ENCODE results near the gene DENND6B. TPM values are rescaled to one million over a fixed set of nuclear protein-coding genes. Genes with fewer than 3 reads are reported as not detected.
"Not testable (repeated sequence)": the region's sequence is repeated elsewhere in the genome, so short reads cannot be mapped to it uniquely, and the experiment has no call there.

DENND6B gene
- polyA plus RNA-seq (2013, experiment 1 of 2), result 5.2 TPM
- 3.4 TPM for polyA plus RNA-seq (2013, experiment 2 of 2)

GRCh38 chr22:50326956-50327710 lies at the start of gene DENND6B:
Gene DENND6B (minus strand): TSS chr22:50327012. CDS start chr22:50326988, 24 bp downstream.
- no peaks in the 10 kb centered on the region for H3K9me3 ChIP-seq (ENCODE audit: control insufficient read depth, low read length)
- no peaks in the 10 kb centered on the region for H3K36me3 ChIP-seq (ENCODE audit: control insufficient read depth, insufficient read depth, low read length)
- peak within 1 kb of the TSS; percentile 46 for H3K4me3 ChIP-seq (ENCODE audit: extremely low read depth, insufficient read depth, low read length, poor library complexity, severe bottlenecking)
- peak within 1 kb of the TSS; percentile 71 for H3K27ac ChIP-seq (ENCODE audit: low read depth, low read length, severe bottlenecking)
- 15 to 17% methylated on average over 94 to 101 of the region's 105 CpGs for WGBS, 2 experiments (ENCODE audit: insufficient coverage in 2 of 2)
- no peaks in the 10 kb centered on the region for H3K4me1 ChIP-seq (ENCODE audit: control insufficient read depth, insufficient read depth, low read length, poor library complexity, severe bottlenecking)

GRCh38 chr22:50376085-50376651 lies 49.4 kb upstream of the DENND6B start:
- Histone ChIP-seq H3K4me3 (ENCODE audit: extremely low read depth, insufficient read depth, low read length, poor library complexity, severe bottlenecking) (no peak overlapping the region), H3K27ac (ENCODE audit: low read depth, low read length, severe bottlenecking) (no peak overlapping the region), H3K4me1 (ENCODE audit: control insufficient read depth, insufficient read depth, low read length, poor library complexity, severe bottlenecking) (no peaks in the 10 kb centered on the region), H3K36me3 (ENCODE audit: control insufficient read depth, insufficient read depth, low read length) (peaks cover 88% of the 10 kb centered on the region), H3K9me3 (ENCODE audit: control insufficient read depth, low read length) (no peaks in the 10 kb centered on the region)
- 89 to 93% methylated on average over 3 to 4 of the region's 5 CpGs for WGBS, 2 experiments (ENCODE audit: insufficient coverage in 2 of 2)

- WGBS, 2 experiments (ENCODE audit: insufficient coverage in 2 of 2), result 80 to 100% methylated on average over 1 of the region's 2 CpGs
- no peaks in the 10 kb centered on the region for H3K9me3 ChIP-seq (ENCODE audit: control insufficient read depth, low read length)
- no peak overlapping the region for H3K4me3 ChIP-seq (ENCODE audit: extremely low read depth, insufficient read depth, low read length, poor library complexity, severe bottlenecking)
- H3K4me1 ChIP-seq (ENCODE audit: control insufficient read depth, insufficient read depth, low read length, poor library complexity, severe bottlenecking), result no peaks in the 10 kb centered on the region
- H3K36me3 ChIP-seq (ENCODE audit: control insufficient read depth, insufficient read depth, low read length), result peaks cover 58% of the 10 kb centered on the region
- no peak overlapping the region for H3K27ac ChIP-seq (ENCODE audit: low read depth, low read length, severe bottlenecking)
These were observed 44.4 kb upstream of the DENND6B start for GRCh38 chr22:50371101-50371648.

- Histone ChIP-seq H3K4me1 (ENCODE audit: control insufficient read depth, insufficient read depth, low read length, poor library complexity, severe bottlenecking) (no peaks in the 10 kb centered on the region), H3K27ac (ENCODE audit: low read depth, low read length, severe bottlenecking) (no peak overlapping the region), H3K4me3 (ENCODE audit: extremely low read depth, insufficient read depth, low read length, poor library complexity, severe bottlenecking) (no peak overlapping the region), H3K9me3 (ENCODE audit: control insufficient read depth, low read length) (peaks cover 3% of the 10 kb centered on the region), H3K36me3 (ENCODE audit: control insufficient read depth, insufficient read depth, low read length) (peaks cover 48% of the 10 kb centered on the region)
- WGBS, 2 experiments (ENCODE audit: insufficient coverage in 2 of 2), result 94 to 96% methylated on average over 25 of the region's 27 CpGs
These were observed 41.1 kb upstream of the DENND6B start for GRCh38 chr22:50367778-50368500.

- H3K4me3 ChIP-seq (ENCODE audit: extremely low read depth, insufficient read depth, low read length, poor library complexity, severe bottlenecking); H3K9me3 ChIP-seq (ENCODE audit: control insufficient read depth, low read length); H3K4me1 ChIP-seq (ENCODE audit: control insufficient read depth, insufficient read depth, low read length, poor library complexity, severe bottlenecking); H3K27ac ChIP-seq (ENCODE audit: low read depth, low read length, severe bottlenecking): not testable (repeated sequence)
- 94 to 97% methylated on average over 7 to 9 of the region's 11 CpGs for whole genome bisulfite sequencing, 2 experiments (ENCODE audit: insufficient coverage in 2 of 2)
- H3K36me3 ChIP-seq (ENCODE audit: control insufficient read depth, insufficient read depth, low read length), result peaks cover 44% of the 10 kb centered on the region
These were observed 37.0 kb upstream of the DENND6B start for GRCh38 chr22:50363803-50364194.

GRCh38 chr22:50363166-50363802 lies 36.5 kb upstream of the DENND6B start:
- 100% methylated on average over 3 to 5 of the region's 8 CpGs for WGBS, 2 experiments (ENCODE audit: insufficient coverage in 2 of 2)
- H3K27ac ChIP-seq (ENCODE audit: low read depth, low read length, severe bottlenecking), result no peak overlapping the region
- no peak overlapping the region for H3K4me3 ChIP-seq (ENCODE audit: extremely low read depth, insufficient read depth, low read length, poor library complexity, severe bottlenecking)
- peaks cover 5% of the 10 kb centered on the region for H3K4me1 ChIP-seq (ENCODE audit: control insufficient read depth, insufficient read depth, low read length, poor library complexity, severe bottlenecking)
- peaks cover 41% of the 10 kb centered on the region for H3K36me3 ChIP-seq (ENCODE audit: control insufficient read depth, insufficient read depth, low read length)
- peaks cover 3% of the 10 kb centered on the region for H3K9me3 ChIP-seq (ENCODE audit: control insufficient read depth, low read length)

- H3K27ac ChIP-seq (ENCODE audit: low read depth, low read length, severe bottlenecking), result no peak overlapping the region
- 95 to 100% methylated on average over 3 to 5 of the region's 5 CpGs for WGBS, 2 experiments (ENCODE audit: insufficient coverage in 2 of 2)
- peaks cover 3% of the 10 kb centered on the region for H3K9me3 ChIP-seq (ENCODE audit: control insufficient read depth, low read length)
- peaks cover 5% of the 10 kb centered on the region for H3K4me1 ChIP-seq (ENCODE audit: control insufficient read depth, insufficient read depth, low read length, poor library complexity, severe bottlenecking)
- H3K36me3 ChIP-seq (ENCODE audit: control insufficient read depth, insufficient read depth, low read length), result peaks cover 42% of the 10 kb centered on the region
- H3K4me3 ChIP-seq (ENCODE audit: extremely low read depth, insufficient read depth, low read length, poor library complexity, severe bottlenecking), result no peak overlapping the region
These were observed 34.9 kb upstream of the DENND6B start for GRCh38 chr22:50361688-50362087.

GRCh38 chr22:50361222-50361621 lies 34.4 kb upstream of the DENND6B start:
- no peak overlapping the region for H3K4me3 ChIP-seq (ENCODE audit: extremely low read depth, insufficient read depth, low read length, poor library complexity, severe bottlenecking)
- peaks cover 47% of the 10 kb centered on the region for H3K36me3 ChIP-seq (ENCODE audit: control insufficient read depth, insufficient read depth, low read length)
- H3K27ac ChIP-seq (ENCODE audit: low read depth, low read length, severe bottlenecking), result no peak overlapping the region
- peaks cover 3% of the 10 kb centered on the region for H3K9me3 ChIP-seq (ENCODE audit: control insufficient read depth, low read length)
- 93 to 95% methylated on average over 5 of the region's 5 CpGs for WGBS, 2 experiments (ENCODE audit: insufficient coverage in 2 of 2)
- H3K4me1 ChIP-seq (ENCODE audit: control insufficient read depth, insufficient read depth, low read length, poor library complexity, severe bottlenecking), result peaks cover 5% of the 10 kb centered on the region

- WGBS, 2 experiments (ENCODE audit: insufficient coverage in 2 of 2), result 94 to 100% methylated on average over 2 of the region's 2 CpGs
- H3K36me3 ChIP-seq (ENCODE audit: control insufficient read depth, insufficient read depth, low read length), result peaks cover 45% of the 10 kb centered on the region
- H3K4me3 ChIP-seq (ENCODE audit: extremely low read depth, insufficient read depth, low read length, poor library complexity, severe bottlenecking), result no peak overlapping the region
- peaks cover 5% of the 10 kb centered on the region for H3K4me1 ChIP-seq (ENCODE audit: control insufficient read depth, insufficient read depth, low read length, poor library complexity, severe bottlenecking)
- peaks cover 3% of the 10 kb centered on the region for H3K9me3 ChIP-seq (ENCODE audit: control insufficient read depth, low read length)
- no peak overlapping the region for H3K27ac ChIP-seq (ENCODE audit: low read depth, low read length, severe bottlenecking)
These were observed 33.8 kb upstream of the DENND6B start for GRCh38 chr22:50360578-50360977.

- 87% methylated on average over 6 to 9 of the region's 10 CpGs for WGBS, 2 experiments (ENCODE audit: insufficient coverage in 2 of 2)
- Histone ChIP-seq H3K4me3 (ENCODE audit: extremely low read depth, insufficient read depth, low read length, poor library complexity, severe bottlenecking) (no peak overlapping the region), H3K27ac (ENCODE audit: low read depth, low read length, severe bottlenecking) (no peak overlapping the region), H3K9me3 (ENCODE audit: control insufficient read depth, low read length) (no peaks in the 10 kb centered on the region), H3K4me1 (ENCODE audit: control insufficient read depth, insufficient read depth, low read length, poor library complexity, severe bottlenecking) (peaks cover 5% of the 10 kb centered on the region), H3K36me3 (ENCODE audit: control insufficient read depth, insufficient read depth, low read length) (peaks cover 32% of the 10 kb centered on the region)
These were observed 30.9 kb upstream of the DENND6B start for GRCh38 chr22:50357756-50358155.
